Measurements from ENCODE around the gene TMEM191C.
"Not testable (repeated sequence)": the region's sequence is repeated elsewhere in the genome, so short reads cannot be mapped to it uniquely, and the experiment has no call there.

DNA sequence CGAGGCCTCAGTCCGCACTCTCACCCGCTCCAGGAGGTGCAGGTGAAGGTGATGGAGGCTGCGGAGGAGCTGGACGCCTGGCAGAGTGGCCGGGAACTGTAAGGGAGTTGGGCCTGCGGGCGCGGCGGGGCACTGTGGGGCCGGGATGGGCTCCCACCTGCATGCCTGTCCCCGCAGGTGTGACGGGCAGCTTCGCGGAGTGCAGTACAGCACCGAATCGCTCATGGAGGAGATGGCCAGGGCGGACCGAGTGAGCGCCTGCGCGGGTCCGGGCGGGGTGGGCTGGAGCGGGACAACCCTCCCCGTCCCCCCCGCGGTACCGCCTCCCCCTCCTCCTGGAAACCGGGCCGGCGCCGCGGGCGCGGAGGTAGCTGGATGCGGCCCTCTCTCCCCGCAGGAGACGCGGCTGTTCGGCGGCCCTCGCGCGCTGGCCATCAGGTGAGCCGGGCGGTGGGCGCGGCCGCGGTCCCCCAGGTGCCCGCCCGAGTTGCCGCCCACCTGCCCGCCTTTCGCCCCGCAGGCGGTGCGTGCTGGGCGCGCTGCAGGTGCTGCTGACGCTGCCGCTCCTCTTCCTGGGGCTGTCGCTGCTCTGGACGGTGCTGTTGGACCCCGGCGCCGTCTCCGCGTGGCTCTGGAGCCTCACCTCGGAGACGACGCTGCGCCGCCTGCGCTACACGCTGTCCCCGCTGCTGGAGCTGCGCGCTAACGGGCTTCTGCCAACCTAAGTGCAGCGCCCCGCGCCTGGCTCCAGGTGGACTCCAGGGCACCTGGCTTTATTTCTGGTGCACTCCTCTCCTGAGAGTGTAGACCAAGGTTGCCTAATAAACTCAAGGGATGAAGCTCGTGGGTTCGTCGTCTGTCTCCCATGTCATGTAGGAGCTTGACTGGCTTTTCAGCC, 2.2 kb downstream of the TMEM191C start:
- TF ChIP-seq EP300 (IDR thresholded peaks at IDR 0.05): not testable (repeated sequence)
- TF ChIP-seq, protein P1, sequence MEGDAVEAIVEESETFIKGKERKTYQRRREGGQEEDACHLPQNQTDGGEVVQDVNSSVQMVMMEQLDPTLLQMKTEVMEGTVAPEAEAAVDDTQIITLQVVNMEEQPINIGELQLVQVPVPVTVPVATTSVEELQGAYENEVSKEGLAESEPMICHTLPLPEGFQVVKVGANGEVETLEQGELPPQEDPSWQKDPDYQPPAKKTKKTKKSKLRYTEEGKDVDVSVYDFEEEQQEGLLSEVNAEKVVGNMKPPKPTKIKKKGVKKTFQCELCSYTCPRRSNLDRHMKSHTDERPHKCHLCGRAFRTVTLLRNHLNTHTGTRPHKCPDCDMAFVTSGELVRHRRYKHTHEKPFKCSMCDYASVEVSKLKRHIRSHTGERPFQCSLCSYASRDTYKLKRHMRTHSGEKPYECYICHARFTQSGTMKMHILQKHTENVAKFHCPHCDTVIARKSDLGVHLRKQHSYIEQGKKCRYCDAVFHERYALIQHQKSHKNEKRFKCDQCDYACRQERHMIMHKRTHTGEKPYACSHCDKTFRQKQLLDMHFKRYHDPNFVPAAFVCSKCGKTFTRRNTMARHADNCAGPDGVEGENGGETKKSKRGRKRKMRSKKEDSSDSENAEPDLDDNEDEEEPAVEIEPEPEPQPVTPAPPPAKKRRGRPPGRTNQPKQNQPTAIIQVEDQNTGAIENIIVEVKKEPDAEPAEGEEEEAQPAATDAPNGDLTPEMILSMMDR (IDR thresholded peaks at IDR 0.05): not testable (repeated sequence)
